Measurements from ENCODE around the gene C17orf107.

Gene C17orf107

DNA sequence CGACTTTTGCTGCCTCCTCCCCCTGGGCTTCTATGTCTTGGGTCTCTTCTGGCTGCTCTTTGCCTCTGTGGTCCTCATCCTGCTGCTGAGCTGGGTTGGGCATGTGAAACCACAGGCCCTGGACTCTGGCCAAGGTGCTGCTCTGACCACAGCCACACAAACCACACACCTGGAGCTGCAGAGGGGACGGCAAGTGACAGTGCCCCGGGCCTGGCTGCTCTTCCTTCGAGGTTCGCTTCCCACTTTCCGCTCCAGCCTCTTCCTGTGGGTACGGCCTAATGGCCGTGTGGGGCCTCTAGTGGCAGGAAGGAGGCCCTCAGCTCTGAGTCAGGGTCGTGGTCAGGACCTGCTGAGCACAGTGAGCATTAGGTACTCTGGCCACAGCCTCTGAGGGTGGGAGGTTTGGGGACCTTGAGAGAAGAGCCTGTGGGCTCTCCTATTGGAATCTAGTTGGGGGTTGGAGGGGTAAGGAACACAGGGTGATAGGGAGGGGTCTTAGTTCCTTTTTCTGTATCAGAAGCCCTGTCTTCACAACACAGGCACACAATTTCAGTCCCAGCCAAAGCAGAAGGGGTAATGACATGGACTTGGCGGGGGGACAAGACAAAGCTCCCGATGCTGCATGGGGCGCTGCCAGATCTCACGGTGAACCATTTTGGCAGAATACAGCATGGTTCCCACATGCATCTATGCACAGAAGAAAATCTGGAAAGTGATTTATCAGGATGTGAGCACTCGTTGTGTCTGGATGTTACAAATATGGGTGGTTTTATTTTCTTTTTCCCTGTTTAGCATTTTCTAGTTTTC, 35.0 kb downstream of the C17orf107 start:
- Histone ChIP-seq H3K4me3 (ENCODE audit: low read depth in 1 of 2, low read length in 1 of 2) (no peak overlapping the region), H3K36me3 (peaks cover 32% of the 10 kb centered on the region), H3K27me3 (peaks cover 16% of the 10 kb centered on the region), H3K9me3 (no peaks in the 10 kb centered on the region), H3K27ac (peak overlapping the region; percentile 44), H3K4me1 (ENCODE audit: control insufficient read depth in 1 of 2, insufficient read depth in 1 of 2, low read depth in 1 of 2, low read length in 1 of 2) (peaks cover 24 to 35% of the 10 kb centered on the region in 2 experiments)
- TF ChIP-seq, protein P1, sequence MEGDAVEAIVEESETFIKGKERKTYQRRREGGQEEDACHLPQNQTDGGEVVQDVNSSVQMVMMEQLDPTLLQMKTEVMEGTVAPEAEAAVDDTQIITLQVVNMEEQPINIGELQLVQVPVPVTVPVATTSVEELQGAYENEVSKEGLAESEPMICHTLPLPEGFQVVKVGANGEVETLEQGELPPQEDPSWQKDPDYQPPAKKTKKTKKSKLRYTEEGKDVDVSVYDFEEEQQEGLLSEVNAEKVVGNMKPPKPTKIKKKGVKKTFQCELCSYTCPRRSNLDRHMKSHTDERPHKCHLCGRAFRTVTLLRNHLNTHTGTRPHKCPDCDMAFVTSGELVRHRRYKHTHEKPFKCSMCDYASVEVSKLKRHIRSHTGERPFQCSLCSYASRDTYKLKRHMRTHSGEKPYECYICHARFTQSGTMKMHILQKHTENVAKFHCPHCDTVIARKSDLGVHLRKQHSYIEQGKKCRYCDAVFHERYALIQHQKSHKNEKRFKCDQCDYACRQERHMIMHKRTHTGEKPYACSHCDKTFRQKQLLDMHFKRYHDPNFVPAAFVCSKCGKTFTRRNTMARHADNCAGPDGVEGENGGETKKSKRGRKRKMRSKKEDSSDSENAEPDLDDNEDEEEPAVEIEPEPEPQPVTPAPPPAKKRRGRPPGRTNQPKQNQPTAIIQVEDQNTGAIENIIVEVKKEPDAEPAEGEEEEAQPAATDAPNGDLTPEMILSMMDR (IDR thresholded peaks at IDR 0.05), result no peak

DNA sequence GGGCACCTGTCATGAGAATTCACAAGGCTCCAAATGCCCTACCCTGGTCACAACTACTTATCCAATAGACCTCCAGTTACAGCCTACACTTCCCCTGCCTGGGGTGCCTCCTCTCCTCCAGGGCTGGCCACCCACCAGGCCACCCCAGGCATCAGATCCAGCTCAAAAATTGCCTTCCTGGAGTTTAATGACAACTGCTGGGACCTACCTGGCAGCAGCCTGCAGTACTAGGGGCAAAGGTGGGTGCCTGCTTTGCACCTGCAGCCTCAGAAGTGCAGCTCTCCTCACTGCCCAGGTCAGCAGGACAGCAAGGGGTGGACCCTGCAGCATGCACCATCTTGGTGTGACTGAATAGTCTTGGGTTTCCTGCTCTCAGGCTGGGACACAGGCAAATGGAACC, 36.3 kb downstream of the C17orf107 start:
- TF ChIP-seq, protein P1 (IDR thresholded peaks at IDR 0.05), result no peak
- peaks cover 31% of the 10 kb centered on the region for H3K36me3 ChIP-seq
- H3K4me1 ChIP-seq (ENCODE audit: control insufficient read depth in 1 of 2, insufficient read depth in 1 of 2, low read depth in 1 of 2, low read length in 1 of 2), result peaks cover 27 to 48% of the 10 kb centered on the region in 2 experiments
- H3K9me3 ChIP-seq, result no peaks in the 10 kb centered on the region
- H3K27ac ChIP-seq, result no peak overlapping the region
- H3K4me3 ChIP-seq (ENCODE audit: low read depth in 1 of 2, low read length in 1 of 2), result no peak overlapping the region
- H3K27me3 ChIP-seq, result peaks cover 16% of the 10 kb centered on the region

DNA sequence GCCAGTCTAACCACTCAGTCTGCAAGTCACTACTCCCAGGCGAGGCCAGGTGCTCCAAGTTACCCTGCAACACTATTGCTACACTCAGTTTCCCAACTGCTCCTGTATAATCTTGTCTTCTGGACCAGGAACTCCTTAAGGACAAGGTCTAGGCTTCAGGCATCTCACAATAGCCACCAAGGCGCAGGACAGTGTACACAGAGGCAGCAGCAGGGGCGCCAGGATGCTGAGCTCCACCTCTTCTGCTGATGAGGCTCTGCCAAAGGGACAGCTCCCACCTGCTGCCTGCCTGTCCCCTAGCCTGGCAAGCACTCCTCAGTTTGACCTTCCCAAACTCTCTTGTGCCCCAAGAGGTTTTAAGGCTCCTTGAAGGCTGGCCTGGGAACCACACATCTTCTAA, 37.1 kb downstream of the C17orf107 start:
- H3K27me3 ChIP-seq, result peaks cover 16% of the 10 kb centered on the region
- H3K27ac ChIP-seq, result no peak overlapping the region
- H3K4me1 ChIP-seq (ENCODE audit: control insufficient read depth in 1 of 2, insufficient read depth in 1 of 2, low read depth in 1 of 2, low read length in 1 of 2), result peaks cover 35 to 56% of the 10 kb centered on the region in 2 experiments
- no peaks in the 10 kb centered on the region for H3K9me3 ChIP-seq
- TF ChIP-seq, protein P1 (IDR thresholded peaks at IDR 0.05), result no peak
- H3K4me3 ChIP-seq (ENCODE audit: low read depth in 1 of 2, low read length in 1 of 2), result no peak overlapping the region
- peaks cover 28% of the 10 kb centered on the region for H3K36me3 ChIP-seq

DNA sequence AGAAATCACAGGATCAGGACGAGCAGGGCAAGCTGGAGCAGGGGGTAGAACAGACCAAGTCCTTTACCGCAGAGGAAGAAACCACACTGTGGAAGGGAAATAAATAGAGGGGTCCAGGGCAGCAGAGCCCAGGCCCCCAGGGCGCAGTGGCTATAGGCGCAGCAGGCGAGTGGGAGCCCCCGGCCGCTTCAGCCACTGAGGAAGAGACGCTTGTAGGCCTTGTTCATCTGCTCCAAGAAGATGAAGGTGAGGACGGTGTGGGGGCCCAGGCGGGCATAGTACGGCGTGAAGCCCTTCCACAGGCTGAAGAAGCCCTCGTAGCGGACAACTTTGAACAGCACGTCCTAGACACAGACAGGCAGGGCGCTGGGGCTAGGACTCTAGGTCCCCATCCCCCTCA, 38.2 kb downstream of the C17orf107 start:
- Histone ChIP-seq H3K4me1 (ENCODE audit: control insufficient read depth in 1 of 2, insufficient read depth in 1 of 2, low read depth in 1 of 2, low read length in 1 of 2) (peaks cover 46 to 61% of the 10 kb centered on the region in 2 experiments), H3K27me3 (peaks cover 16% of the 10 kb centered on the region), H3K36me3 (peaks cover 35% of the 10 kb centered on the region), H3K4me3 (ENCODE audit: low read depth in 1 of 2, low read length in 1 of 2) (no peak overlapping the region), H3K9me3 (no peaks in the 10 kb centered on the region), H3K27ac (peak overlapping the region; percentile 27)
- TF ChIP-seq, protein P1 (IDR thresholded peaks at IDR 0.05), result no peak

DNA sequence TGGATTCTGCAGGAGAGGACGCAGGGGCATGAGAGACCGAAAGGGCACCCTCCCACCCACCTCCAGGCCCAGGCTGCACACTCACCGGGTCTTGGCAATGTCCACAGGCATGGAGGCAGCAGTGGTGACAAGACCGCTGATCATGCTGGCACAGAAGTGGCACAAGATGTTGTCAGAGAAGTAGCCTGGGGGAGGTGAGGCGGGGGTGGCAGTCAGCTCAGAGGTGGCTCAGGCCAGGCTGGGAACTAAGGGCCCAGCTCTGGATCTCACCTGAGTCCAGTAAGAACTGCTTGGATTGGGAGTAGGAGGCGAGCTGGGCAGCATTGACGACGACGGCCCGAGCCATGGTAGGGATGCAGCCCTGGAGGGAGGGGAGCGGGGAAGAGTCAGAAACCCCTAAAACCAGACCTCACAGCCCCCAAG, 38.7 kb downstream of the C17orf107 start:
- H3K4me1 ChIP-seq (ENCODE audit: control insufficient read depth in 1 of 2, insufficient read depth in 1 of 2, low read depth in 1 of 2, low read length in 1 of 2), result peaks cover 51 to 66% of the 10 kb centered on the region in 2 experiments
- peaks cover 15% of the 10 kb centered on the region for H3K27me3 ChIP-seq
- TF ChIP-seq, protein P1 (IDR thresholded peaks at IDR 0.05), result no peak
- H3K36me3 ChIP-seq, result peaks cover 41% of the 10 kb centered on the region
- peak overlapping the region; percentile 96 for H3K27ac ChIP-seq
- H3K4me3 ChIP-seq (ENCODE audit: low read depth in 1 of 2, low read length in 1 of 2), result no peak overlapping the region
- no peaks in the 10 kb centered on the region for H3K9me3 ChIP-seq
